MM.1S (cell line): ENCODE data around the gene LOXHD1.

Source experiments
- CTCF ChIP-seq: fragments of 300-600 bp; sonication (generic); IDR thresholded peaks from 2 replicates; pipeline ENCODE4 v1.5.1; 2016; ENCODE audit warnings: antibody characterized with exemption, low read length, mixed read lengths
- EZH2 ChIP-seq: fragments of 300-600 bp; sonication (generic); optimal IDR thresholded peaks from 2 replicates; pipeline ENCODE3; 2017; ENCODE audit warnings: low read depth, mild to moderate bottlenecking, antibody characterized with exemption, low read length, mixed read lengths
- EZH2phosphoT487 ChIP-seq: fragments of 300-600 bp; sonication (generic); IDR thresholded peaks from 2 replicates; pipeline ENCODE4 v1.6.1; 2018; ENCODE audit warnings: antibody characterized with exemption, low read length

- TF ChIP-seq CTCF (no peak), EZH2 (no peak), EZH2phosphoT487 (no peak)
Measured at GRCh38 chr18:46434629-46435028, 222.4 kb downstream of the LOXHD1 start.
